Neutrophil (primary cell): ENCODE data around the gene SLC17A8.

ENCODE experiments used
- H3K27ac ChIP-seq: fragments of 200-600 bp; sonication (generic); 2 replicates; pipeline ENCODE4 v1.5.1; 2016; ENCODE audit warnings: mild to moderate bottlenecking, moderate library complexity
- H3K27me3 ChIP-seq: fragments of 200-600 bp; sonication (generic); 2 replicates; pipeline ENCODE4 v1.6.0; 2016; ENCODE audit warnings: mild to moderate bottlenecking
- H3K36me3 ChIP-seq: fragments of 200-600 bp; sonication (generic); 2 replicates; pipeline ENCODE4 v1.5.1; 2017
- H3K4me1 ChIP-seq, 2 experiments: fragments of 200-600 bp in 1 of 2; sonication (generic) in 1 of 2; 1 replicate in 1 of 2; 2 replicates in 1 of 2; pipeline versions ENCODE4 v1.5.1 to v1.6.1; 2013 to 2016; ENCODE audit warnings: low read depth in 1 of 2, low read length in 1 of 2, mild to moderate bottlenecking in 1 of 2, moderate library complexity in 1 of 2; ENCODE audit not compliant: control insufficient read depth in 1 of 2, insufficient read depth in 1 of 2
- H3K4me3 ChIP-seq, 2 experiments: fragments of 200-600 bp in 1 of 2; sonication (generic) in 1 of 2; 1 replicate in 1 of 2; 2 replicates in 1 of 2; pipeline ENCODE4 v1.5.1; 2013 to 2016; ENCODE audit warnings: low read depth in 1 of 2, low read length in 1 of 2, mild to moderate bottlenecking in 1 of 2, moderate library complexity in 1 of 2
- H3K9me3 ChIP-seq: fragments of 200-600 bp; sonication (generic); 2 replicates; pipeline ENCODE4 v1.5.1; 2016
- CTCF ChIP-seq: fragments of 200-600 bp; sonication (generic); IDR thresholded peaks from 2 replicates; pipeline ENCODE4 v1.5.1; 2016; ENCODE audit warnings: antibody characterized with exemption

Gene SLC17A8

GRCh38 chr12:100437038-100437841 lies 80.4 kb downstream of the SLC17A8 start:
- H3K36me3 ChIP-seq = no peaks in the 10 kb centered on the region
- no peak for TF ChIP-seq CTCF
- H3K27ac ChIP-seq = no peak overlapping the region
- H3K9me3 ChIP-seq = no peaks in the 10 kb centered on the region
- no peak overlapping the region for H3K4me3 ChIP-seq
- H3K4me1 ChIP-seq = no peaks in the 10 kb centered on the region
- H3K27me3 ChIP-seq = no peaks in the 10 kb centered on the region

GRCh38 chr12:100439797-100440196 lies 82.9 kb downstream of the SLC17A8 start:
- no peaks in the 10 kb centered on the region for H3K9me3 ChIP-seq
- no peaks in the 10 kb centered on the region for H3K4me1 ChIP-seq
- H3K27me3 ChIP-seq = no peaks in the 10 kb centered on the region
- H3K4me3 ChIP-seq = no peak overlapping the region
- H3K27ac ChIP-seq = no peak overlapping the region
- no peaks in the 10 kb centered on the region for H3K36me3 ChIP-seq
- no peak for TF ChIP-seq CTCF

- Histone ChIP-seq H3K4me3 (no peak overlapping the region), H3K9me3 (no peaks in the 10 kb centered on the region), H3K4me1 (peaks cover 0 to 4% of the 10 kb centered on the region in 2 experiments), H3K27me3 (no peaks in the 10 kb centered on the region), H3K27ac (no peak overlapping the region), H3K36me3 (no peaks in the 10 kb centered on the region)
- TF ChIP-seq CTCF = no peak
Observed at GRCh38 chr12:100442403-100442802, 85.5 kb downstream of the SLC17A8 start.

- Histone ChIP-seq H3K9me3 (no peaks in the 10 kb centered on the region), H3K4me3 (no peak overlapping the region), H3K4me1 (peaks cover 0 to 4% of the 10 kb centered on the region in 2 experiments), H3K27me3 (no peaks in the 10 kb centered on the region), H3K36me3 (no peaks in the 10 kb centered on the region), H3K27ac (no peak overlapping the region)
- TF ChIP-seq CTCF = no peak
Observed at GRCh38 chr12:100443434-100443833, 86.6 kb downstream of the SLC17A8 start.

GRCh38 chr12:100445081-100445481 lies 88.2 kb downstream of the SLC17A8 start:
- Histone ChIP-seq H3K27ac (no peak overlapping the region), H3K27me3 (no peaks in the 10 kb centered on the region), H3K9me3 (no peaks in the 10 kb centered on the region), H3K4me3 (no peak overlapping the region), H3K36me3 (no peaks in the 10 kb centered on the region), H3K4me1 (peaks cover 0 to 4% of the 10 kb centered on the region in 2 experiments)
- no peak for TF ChIP-seq CTCF
